NT2/D1 (cell line): ENCODE results near the gene INSR.

Experiments
- SUZ12 ChIP-seq: IDR thresholded peaks from 2 replicates; pipeline ENCODE4 v1.6.1; 2011; ENCODE audit not compliant: insufficient read length, insufficient read depth; ENCODE audit errors: extremely low read depth
- YY1 ChIP-seq: IDR thresholded peaks from 2 replicates; pipeline ENCODE4 v1.6.1; 2011; ENCODE audit not compliant: insufficient read length, insufficient read depth

GRCh38 chr19:7098701-7099596 lies 195.3 kb downstream of the INSR start:
- TF ChIP-seq SUZ12 (no peak), YY1 (no peak)
